AG09309 (cell line): ENCODE results near the gene FLAD1.

ENCODE experiments used
- DNase-seq: peaks from one replicate; pipeline ENCODE4 v3.0.0-alpha.2; 2010; ENCODE audit warnings: low read depth
- H3K4me3 ChIP-seq: 2 replicates; pipeline ENCODE4 v1.5.1; 2011; ENCODE audit warnings: mild to moderate bottlenecking, low read depth, low read length, moderate library complexity; ENCODE audit not compliant: control insufficient read depth
- CTCF ChIP-seq: IDR thresholded peaks from 2 replicates; pipeline ENCODE4 v1.5.1; 2011; ENCODE audit warnings: mild to moderate bottlenecking, low read depth, low read length, inconsistent platforms; ENCODE audit not compliant: insufficient read depth, control insufficient read depth; ENCODE audit errors: missing control alignments

Gene FLAD1

GRCh38 chr1:154953611-154954038 lies 29.5 kb upstream of the FLAD1 start:
- no peak overlapping the region for H3K4me3 ChIP-seq

GRCh38 chr1:154954541-154954940 lies 28.6 kb upstream of the FLAD1 start:
- H3K4me3 ChIP-seq, result no peak overlapping the region
- TF ChIP-seq CTCF, result no peak
- no peak for DNase-seq

More at GRCh38 chr1:154953611-154954038, 29.5 kb upstream of the FLAD1 start:
- no peak for DNase-seq
- no peak for TF ChIP-seq CTCF

GRCh38 chr1:154955039-154955717 lies 28.0 kb upstream of the FLAD1 start:
- H3K4me3 ChIP-seq, result peak overlapping the region; percentile 54
- TF ChIP-seq CTCF, result no peak
- no peak for DNase-seq

- peak; percentile 48 for TF ChIP-seq CTCF
- peak within 1 kb of the TSS; percentile 54 for H3K4me3 ChIP-seq
- peak; percentile 66 for DNase-seq
These were observed 27.2 kb upstream of the FLAD1 start, which contains the start of gene PBXIP1 for GRCh38 chr1:154955718-154956543. TSS of gene PBXIP1 (minus strand) at chr1:154956099. CDS start at chr1:154953721, 2,378 bp downstream.

GRCh38 chr1:154956544-154956941 lies 26.6 kb upstream of the FLAD1 start:
- no peak for DNase-seq
- peak overlapping the region; percentile 54 for H3K4me3 ChIP-seq
- no peak for TF ChIP-seq CTCF

- H3K4me3 ChIP-seq, result no peak overlapping the region
- no peak for TF ChIP-seq CTCF
- no peak for DNase-seq
These were observed 26.0 kb upstream of the FLAD1 start for GRCh38 chr1:154957091-154957657.
